ENCODE data around the gene ST3GAL4.
"Not testable (repeated sequence)": the region's sequence is repeated elsewhere in the genome, so short reads cannot be mapped to it uniquely, and the experiment has no call there.

GRCh38 chr11:126346946-126347345, 8.5 kb upstream of the ST3GAL4 start:
- not testable (repeated sequence) for TF ChIP-seq KDM1A (IDR thresholded peaks at IDR 0.05; ENCODE audit: borderline replicate concordance); NKRF (conservative IDR thresholded peaks at IDR 0.05); YY1 (IDR thresholded peaks at IDR 0.05; ENCODE audit: low read depth, low read length); POLR2AphosphoS5 (IDR thresholded peaks at IDR 0.05; ENCODE audit: low read length)

Measured in GM12878 (cell line).